ENCODE measurements around the gene ANKS1A. TPM values are rescaled to one million over a fixed set of nuclear protein-coding genes. Genes with fewer than 3 reads are reported as not detected.

ANKS1A gene
- total and polyA plus RNA-seq, 2 of the 4 experiments (the other 2 are of a cell fraction): 7.2 to 7.5 TPM

- ATAC-seq (ENCODE audit: low read depth): no peak
- Histone ChIP-seq H4K91ac (ENCODE audit: insufficient read depth, low read depth, low read length) (no peak overlapping the region), H2AK5ac (ENCODE audit: low read depth, low read length) (no peak overlapping the region), H3K9ac (ENCODE audit: low read depth, low read length) (no peak overlapping the region), H3K36me3 (ENCODE audit: control insufficient read depth, insufficient read depth, low read length) (peaks cover 1% of the 10 kb centered on the region; the same call in 1 of the 2 replicates), H3K4ac (ENCODE audit: low read depth, low read length) (no peak overlapping the region), H2BK15ac (ENCODE audit: low read depth, low read length) (no peak overlapping the region), H3K79me1 (ENCODE audit: low read depth in 1 of 2, low read length in 2 of 2) (peaks cover 5 to 15% of the 10 kb centered on the region in 2 experiments; a peak in 3 of 4 replicates), H3K14ac (replicated peaks; ENCODE audit: low read depth, low read length) (no peak overlapping the region), H3K4me3 (ENCODE audit: insufficient read depth, low read depth, low read length) (no peak overlapping the region), H4K5ac (ENCODE audit: low read depth, low read length) (no peak overlapping the region), H2AFZ (replicated peaks; ENCODE audit: low read length, poor library complexity) (no peak overlapping the region), H2AK9ac (replicated peaks; ENCODE audit: low read depth, low read length, poor library complexity) (no peak overlapping the region), H3K23ac (ENCODE audit: low read depth, low read length) (no peak overlapping the region), H3K4me2 (ENCODE audit: low read depth, low read length) (no peak overlapping the region), H3K9me1 (ENCODE audit: insufficient read depth, low read length) (peaks cover 18% of the 10 kb centered on the region), H2BK20ac (ENCODE audit: low read depth, low read length) (no peak overlapping the region), H2BK5ac (ENCODE audit: low read depth, low read length, poor library complexity, severe bottlenecking) (no peak overlapping the region), H3K27me3 (ENCODE audit: control insufficient read depth, insufficient read depth, low read length) (no peaks in the 10 kb centered on the region), H4K8ac (ENCODE audit: low read depth in 2 of 2, low read length in 2 of 2) (no peak overlapping the region), H2BK120ac (ENCODE audit: low read depth, low read length) (no peak overlapping the region), H3K18ac (ENCODE audit: low read depth, low read length) (no peak overlapping the region), H4K20me1 (ENCODE audit: insufficient read depth, low read length) (peaks cover 3% of the 10 kb centered on the region; the same call in 1 of the 2 replicates), H3K9me3 (ENCODE audit: control insufficient read depth, insufficient read depth, low read length) (no peaks in the 10 kb centered on the region), H3K27ac (ENCODE audit: insufficient read depth, low read length) (no peak overlapping the region), H3K56ac (ENCODE audit: extremely low read depth, insufficient read depth, low read length) (no peak overlapping the region), H3K4me1 (ENCODE audit: control insufficient read depth, insufficient read depth, low read length) (peaks cover 10% of the 10 kb centered on the region)
- dilution Hi-C loops (cut with HindIII; ENCODE audit: low sequenced_read_pairs, unreplicated experiment) (no loop called here), intact Hi-C loops (cut with micrococcal nuclease) (no loop called here), in situ Hi-C loops (cut with MboI; ENCODE audit: low sequenced_read_pairs) (no loop called here)
- no peak for DNase-seq
- no TSS peak for BruUV-seq (replicated peaks)
- CTCF ChIA-PET: no interaction called here
- POLR2A ChIA-PET (ENCODE audit: unreplicated experiment): no interaction called here
- WGBS, 2 experiments (ENCODE audit: extremely low coverage in 2 of 2, insufficient read length in 1 of 2): no CpG with 5 or more reads among the region's 2 CpGs
- no peak for TF ChIP-seq RAD21 (IDR thresholded peaks at IDR 0.05; ENCODE audit: low read length)
- TF ChIP-seq FOS (IDR thresholded peaks at IDR 0.05; ENCODE audit: low read depth, low read length): no peak
- TF ChIP-seq CHD1 (IDR thresholded peaks at IDR 0.05; ENCODE audit: low read depth, low read length): no peak
- no peak for TF ChIP-seq POLR2A (IDR thresholded peaks at IDR 0.05; ENCODE audit: low read depth, low read length)
- TF ChIP-seq MXI1 (IDR thresholded peaks at IDR 0.05; ENCODE audit: borderline replicate concordance, low read depth, low read length): no peak
- no peak for TF ChIP-seq BHLHE40 (IDR thresholded peaks at IDR 0.05; ENCODE audit: low read depth, low read length)
- TF ChIP-seq SMC3 (IDR thresholded peaks at IDR 0.05; ENCODE audit: low read depth, low read length): no peak
- no peak for TF ChIP-seq MAFK (IDR thresholded peaks at IDR 0.05; ENCODE audit: low read depth, low read length)
Observed at GRCh38 chr6:35030099-35030498, 141.0 kb downstream of the ANKS1A start.

Measured in IMR-90 (cell line).